HCT116 (cell line): ENCODE measurements around the gene SPON1. TPM values are rescaled to one million over a fixed set of nuclear protein-coding genes. Genes with fewer than 3 reads are reported as not detected.

Source experiments
- ATAC-seq: fragments of 200-7000 bp; cut with Tn5 transposase; 2 replicates; pipeline ENCODE4 v1.9.1; 2020; ENCODE audit warnings: mild to moderate bottlenecking, moderate library complexity
- BruUV-seq: library from RNA; stranded (reverse); fragments of 400-500 nt; replicated peaks from 2 replicates; lab custom pipeline; 2021; lab: Mats Ljungman, UMichigan
- CTCF ChIA-PET: fragments of 300-600 bp; sonication (Branson Sonifier 250); formaldehyde crosslinking; loops from one replicate; lab custom pipeline; 2021; ENCODE audit warnings: antibody characterized with exemption; lab: Charles Lee
- POLR2A ChIA-PET: fragments of 300-600, 350-600 bp; sonication (Branson Sonifier 250); formaldehyde crosslinking; loops from one replicate; lab custom pipeline; 2021; ENCODE audit warnings: antibody characterized with exemption; lab: Charles Lee
- RAD21 ChIA-PET, 2 experiments: fragments of 300-600 bp; sonication (Branson Sonifier 250); formaldehyde crosslinking; loops; one replicate each; lab custom pipeline; 2023; ENCODE audit warnings: low total read pairs in 2 of 2; ENCODE audit not compliant: uncharacterized antibody in 2 of 2, unreplicated experiment in 2 of 2, low non-redundant PET in 1 of 2; lab: Charles Lee
- DNase-seq: peaks from one replicate; pipeline ENCODE4 v3.0.0-alpha.2; 2010; ENCODE audit warnings: low read depth, low spot score
- H2AFZ ChIP-seq: fragments of 200-600 bp; shearing (Covaris generic), sonication (generic); 2 replicates; pipeline ENCODE4 v1.6.1; 2017; ENCODE audit warnings: low read depth, mixed run types, mixed read lengths, antibody characterized with exemption, low read length; ENCODE audit not compliant: poor library complexity, severe bottlenecking
- H3K27ac ChIP-seq: 2 replicates; pipeline ENCODE4 v1.5.1; 2012; ENCODE audit warnings: low read depth, low read length
- H3K27me3 ChIP-seq: fragments of 200-600 bp; sonication (generic); 2 replicates; pipeline ENCODE4 v1.6.1; 2016; ENCODE audit warnings: mixed run types, low read length, mixed read lengths; ENCODE audit not compliant: insufficient read depth
- H3K36me3 ChIP-seq, 2 experiments: fragments of 200-500 bp in 1 of 2; fragments of 200-600 bp in 1 of 2; sonication (Bioruptor generic) in 1 of 2; sonication (generic) in 1 of 2; 2 replicates each; pipeline versions ENCODE4 v1.5.1 to v1.6.1; 2014 to 2016; ENCODE audit warnings: low read length in 2 of 2, inconsistent platforms in 1 of 2, mixed read lengths in 1 of 2, mixed run types in 1 of 2; ENCODE audit not compliant: insufficient read depth in 2 of 2, control insufficient read depth in 1 of 2
- H3K4me1 ChIP-seq, 2 experiments: fragments of 200-600 bp in 1 of 2; sonication (generic) in 1 of 2; 2 replicates each; pipeline versions ENCODE4 v1.5.1 to v1.6.1; 2012 to 2017; ENCODE audit warnings: low read length in 2 of 2, inconsistent platforms in 1 of 2, mild to moderate bottlenecking in 1 of 2, mixed read lengths in 1 of 2, mixed run types in 1 of 2, moderate library complexity in 1 of 2; ENCODE audit not compliant: insufficient read depth in 2 of 2, control insufficient read depth in 1 of 2
- H3K4me2 ChIP-seq: fragments of 200-600 bp; sonication (generic); 2 replicates; pipeline ENCODE4 v1.6.1; 2017; ENCODE audit warnings: mixed run types, low read length, mixed read lengths
- H3K4me3 ChIP-seq, 2 experiments: fragments of 200-600 bp in 1 of 2; sonication (generic) in 1 of 2; replicated peaks in 1 of 2; 2 replicates each; pipeline ENCODE4 v1.5.1; 2011 to 2016; ENCODE audit warnings: low read length in 2 of 2, control low read depth in 1 of 2, low read depth in 1 of 2, mild to moderate bottlenecking in 1 of 2, mixed read lengths in 1 of 2, mixed run types in 1 of 2
- H3K79me2 ChIP-seq: fragments of 200-600 bp; sonication (generic); 2 replicates; pipeline ENCODE4 v1.6.1; 2017; ENCODE audit warnings: mild to moderate bottlenecking, mixed run types, low read length, moderate library complexity, mixed read lengths; ENCODE audit not compliant: insufficient read depth
- H3K9ac ChIP-seq: fragments of 200-600 bp; sonication (generic); 2 replicates; pipeline ENCODE4 v1.6.1; 2016; ENCODE audit warnings: low read length, mixed read lengths
- H3K9me2 ChIP-seq: fragments of 200-600 bp; sonication (generic), shearing (Covaris generic); 2 replicates; pipeline ENCODE4 v1.6.1; 2017; ENCODE audit warnings: mixed run types, mild to moderate bottlenecking, moderate library complexity; ENCODE audit not compliant: insufficient read depth
- H3K9me3 ChIP-seq, 2 experiments: fragments of 200-500 bp in 1 of 2; fragments of 200-600 bp in 1 of 2; sonication (Bioruptor generic) in 1 of 2; sonication (generic) in 1 of 2; 2 replicates each; pipeline ENCODE4 v1.6.1; 2014 to 2017; ENCODE audit warnings: low read length in 2 of 2, mixed read lengths in 2 of 2, inconsistent platforms in 1 of 2, low read depth in 1 of 2, mild to moderate bottlenecking in 1 of 2, mixed run types in 1 of 2, moderate library complexity in 1 of 2; ENCODE audit not compliant: control insufficient read depth in 1 of 2, insufficient read depth in 1 of 2
- H4K20me1 ChIP-seq: fragments of 200-600 bp; sonication (generic), shearing (Covaris generic); 2 replicates; pipeline ENCODE4 v1.6.1; 2017; ENCODE audit warnings: mixed run types, mild to moderate bottlenecking, moderate library complexity; ENCODE audit not compliant: insufficient read depth
- CBX3 ChIP-seq: IDR thresholded peaks from 2 replicates; pipeline ENCODE4 v1.6.1; 2012; ENCODE audit warnings: low read depth
- EZH2 ChIP-seq: fragments of 200-600 bp; sonication (generic); IDR thresholded peaks from 2 replicates; pipeline ENCODE4 v1.6.1; 2017; ENCODE audit warnings: antibody characterized with exemption, mixed run types
- EZH2phosphoT487 ChIP-seq: fragments of 200-600 bp; IDR thresholded peaks from 2 replicates; pipeline ENCODE4 v1.6.1; 2018; ENCODE audit warnings: antibody characterized with exemption, borderline replicate concordance
- FOSL1 ChIP-seq: IDR thresholded peaks from 2 replicates; pipeline ENCODE4 v1.6.1; 2012; ENCODE audit warnings: low read depth
- JUND ChIP-seq: IDR thresholded peaks from 2 replicates; pipeline ENCODE4 v1.6.1; 2012
- POLR2AphosphoS5 ChIP-seq: IDR thresholded peaks from 2 replicates; pipeline ENCODE4 v1.6.1; 2011; ENCODE audit warnings: mild to moderate bottlenecking, low read depth, low read length, moderate library complexity
- SRF ChIP-seq: IDR thresholded peaks from 2 replicates; pipeline ENCODE4 v1.6.1; 2012; ENCODE audit warnings: low read depth
- TCF7L2 ChIP-seq: IDR thresholded peaks from 2 replicates; pipeline ENCODE4 v1.7.0; 2011; ENCODE audit warnings: borderline replicate concordance, inconsistent platforms; ENCODE audit not compliant: insufficient read depth, insufficient read length; ENCODE audit errors: extremely low read depth
- YY1 ChIP-seq: IDR thresholded peaks from 2 replicates; pipeline ENCODE4 v1.6.1; 2011; ENCODE audit warnings: low read length, low read depth, moderate library complexity, mild to moderate bottlenecking; ENCODE audit not compliant: insufficient replicate concordance; ENCODE audit errors: extremely low read depth
- ZFX ChIP-seq: fragments of 450-650 bp; IDR thresholded peaks from 2 replicates; pipeline ENCODE4 v1.6.1; 2017
- ZNF274 ChIP-seq: fragments of 200-500 bp; sonication (Bioruptor generic); IDR thresholded peaks from 2 replicates; pipeline ENCODE4 v1.6.1; 2014; ENCODE audit warnings: mild to moderate bottlenecking, low read depth, low read length, inconsistent platforms
- intact Hi-C: fragments of 100-400 bp; cut with micrococcal nuclease; formaldehyde crosslinking; loops from 2 replicates; pipeline ENCODE4 v1.10.0; 2022
- total RNA-seq: library from RNA; stranded (reverse); gene quantifications from one replicate; pipeline ENCODE4 v1.2.1, GENCODE V29; 2021; ENCODE audit not compliant: unreplicated experiment
- TF ChIP-seq, protein P1 (sequence below): IDR thresholded peaks from 2 replicates; pipeline ENCODE4 v1.6.1; 2011; ENCODE audit warnings: mild to moderate bottlenecking, low read length, moderate library complexity; ENCODE audit not compliant: insufficient replicate concordance; ENCODE audit errors: extremely low read depth
- TF ChIP-seq, protein P2 (sequence below), 3 experiments: fragments of 200-600 bp in 1 of 3; sonication (generic) in 1 of 3; IDR thresholded peaks in 2 of 3; conservative IDR thresholded peaks in 1 of 3; 2 replicates each; pipeline ENCODE4 v1.5.1; 2012 to 2017; ENCODE audit warnings: low read depth in 2 of 3, low read length in 2 of 3, antibody characterized with exemption in 1 of 3, borderline replicate concordance in 1 of 3, control low read depth in 1 of 3, mild to moderate bottlenecking in 1 of 3, mixed read lengths in 1 of 3, mixed run types in 1 of 3, moderate library complexity in 1 of 3; ENCODE audit not compliant: insufficient read depth in 1 of 3

Gene SPON1
- total RNA-seq, 1 experiment from 2014 or later: 0.17 TPM

DNA sequence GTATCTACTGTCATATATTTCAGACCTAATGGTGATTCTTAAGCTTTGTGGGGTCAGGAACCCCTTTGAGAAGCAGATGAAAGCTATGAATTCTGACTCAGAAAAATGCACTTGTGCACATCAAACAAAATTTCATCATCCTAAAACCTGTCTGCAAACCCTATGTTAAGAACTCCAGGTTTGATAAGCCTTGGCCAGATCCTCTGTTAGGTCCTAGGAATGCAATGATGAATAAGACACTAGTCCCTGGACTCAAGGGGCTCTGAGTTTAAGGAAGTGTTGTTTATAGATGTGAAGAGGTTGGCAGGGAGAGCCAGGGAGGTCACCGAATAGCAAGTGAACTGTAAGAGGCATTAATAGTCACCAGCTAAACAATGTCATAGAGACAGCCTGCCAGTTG is 103.2 kb downstream of the SPON1 start:
- H3K4me2 ChIP-seq: no peak overlapping the region
- H3K9ac ChIP-seq: no peak overlapping the region
- no peaks in the 10 kb centered on the region for H3K9me3 ChIP-seq
- RAD21 ChIA-PET: no interaction called here
- BruUV-seq: no TSS peak
- no peaks in the 10 kb centered on the region for H3K36me3 ChIP-seq
- no peak for DNase-seq
- H3K27ac ChIP-seq: no peak overlapping the region
- POLR2A ChIA-PET: no interaction called here
- H3K4me1 ChIP-seq: no peaks in the 10 kb centered on the region
- H3K4me3 ChIP-seq: no peak overlapping the region
- no peak for ATAC-seq
- H4K20me1 ChIP-seq: no peaks in the 10 kb centered on the region
- H3K27me3 ChIP-seq: peaks cover 11% of the 10 kb centered on the region
- no peak for TF ChIP-seq JUND
- TF ChIP-seq, protein P1, sequence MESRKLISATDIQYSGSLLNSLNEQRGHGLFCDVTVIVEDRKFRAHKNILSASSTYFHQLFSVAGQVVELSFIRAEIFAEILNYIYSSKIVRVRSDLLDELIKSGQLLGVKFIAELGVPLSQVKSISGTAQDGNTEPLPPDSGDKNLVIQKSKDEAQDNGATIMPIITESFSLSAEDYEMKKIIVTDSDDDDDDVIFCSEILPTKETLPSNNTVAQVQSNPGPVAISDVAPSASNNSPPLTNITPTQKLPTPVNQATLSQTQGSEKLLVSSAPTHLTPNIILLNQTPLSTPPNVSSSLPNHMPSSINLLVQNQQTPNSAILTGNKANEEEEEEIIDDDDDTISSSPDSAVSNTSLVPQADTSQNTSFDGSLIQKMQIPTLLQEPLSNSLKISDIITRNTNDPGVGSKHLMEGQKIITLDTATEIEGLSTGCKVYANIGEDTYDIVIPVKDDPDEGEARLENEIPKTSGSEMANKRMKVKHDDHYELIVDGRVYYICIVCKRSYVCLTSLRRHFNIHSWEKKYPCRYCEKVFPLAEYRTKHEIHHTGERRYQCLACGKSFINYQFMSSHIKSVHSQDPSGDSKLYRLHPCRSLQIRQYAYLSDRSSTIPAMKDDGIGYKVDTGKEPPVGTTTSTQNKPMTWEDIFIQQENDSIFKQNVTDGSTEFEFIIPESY: no peak
- no peak for TF ChIP-seq ZNF274
- TF ChIP-seq EZH2phosphoT487: no peak
- no peak for TF ChIP-seq FOSL1
- TF ChIP-seq CBX3: no peak
- TF ChIP-seq POLR2AphosphoS5: no peak
- no peak for TF ChIP-seq SRF
- no peak overlapping the region for H2AFZ ChIP-seq
- H3K9me2 ChIP-seq: no peaks in the 10 kb centered on the region
- intact Hi-C loops: no loop called here
- H3K79me2 ChIP-seq: no peaks in the 10 kb centered on the region
- CTCF ChIA-PET: no interaction called here

DNA sequence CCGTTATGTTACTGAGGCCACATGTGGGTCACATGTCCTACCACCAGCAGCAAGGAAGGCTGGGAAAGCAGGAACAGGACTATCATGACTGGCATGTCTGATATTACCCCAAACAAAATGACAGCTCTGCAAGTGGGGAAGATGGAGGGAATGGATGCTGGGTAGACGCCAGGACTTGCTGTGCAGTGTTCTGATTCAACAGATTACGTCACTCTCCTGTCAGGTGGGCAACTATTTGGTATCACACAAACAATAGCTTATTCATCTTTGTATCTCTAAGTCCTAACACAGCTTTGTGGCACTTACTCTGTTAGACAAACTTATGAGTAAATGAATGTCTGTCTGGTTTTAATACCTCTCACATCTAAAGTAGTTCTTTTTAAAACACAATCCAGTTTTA is 105.2 kb downstream of the SPON1 start:
- ChIA-PET RAD21 (interaction anchor here in 1 of 2 experiments (0.6 kb wide), 1 partner anchor 10 kb away, joined by 3 read pairs; no protein-coding TSS in a partner anchor), POLR2A (no interaction called here)
- intact Hi-C loops: no loop called here
- ATAC-seq (no peak), DNase-seq (no peak)
- no peaks in the 10 kb centered on the region for H3K9me3 ChIP-seq
- H3K27me3 ChIP-seq: peaks cover 11% of the 10 kb centered on the region
- no peak overlapping the region for H3K4me3 ChIP-seq
- no TSS peak for BruUV-seq
- H3K9me2 ChIP-seq: no peaks in the 10 kb centered on the region
- H3K79me2 ChIP-seq: no peaks in the 10 kb centered on the region
- H3K4me1 ChIP-seq: no peaks in the 10 kb centered on the region
- H3K4me2 ChIP-seq: no peak overlapping the region
- no peaks in the 10 kb centered on the region for H3K36me3 ChIP-seq
- no peak overlapping the region for H3K27ac ChIP-seq
- no peak overlapping the region for H2AFZ ChIP-seq
- H4K20me1 ChIP-seq: no peaks in the 10 kb centered on the region
- TF ChIP-seq, protein P2, sequence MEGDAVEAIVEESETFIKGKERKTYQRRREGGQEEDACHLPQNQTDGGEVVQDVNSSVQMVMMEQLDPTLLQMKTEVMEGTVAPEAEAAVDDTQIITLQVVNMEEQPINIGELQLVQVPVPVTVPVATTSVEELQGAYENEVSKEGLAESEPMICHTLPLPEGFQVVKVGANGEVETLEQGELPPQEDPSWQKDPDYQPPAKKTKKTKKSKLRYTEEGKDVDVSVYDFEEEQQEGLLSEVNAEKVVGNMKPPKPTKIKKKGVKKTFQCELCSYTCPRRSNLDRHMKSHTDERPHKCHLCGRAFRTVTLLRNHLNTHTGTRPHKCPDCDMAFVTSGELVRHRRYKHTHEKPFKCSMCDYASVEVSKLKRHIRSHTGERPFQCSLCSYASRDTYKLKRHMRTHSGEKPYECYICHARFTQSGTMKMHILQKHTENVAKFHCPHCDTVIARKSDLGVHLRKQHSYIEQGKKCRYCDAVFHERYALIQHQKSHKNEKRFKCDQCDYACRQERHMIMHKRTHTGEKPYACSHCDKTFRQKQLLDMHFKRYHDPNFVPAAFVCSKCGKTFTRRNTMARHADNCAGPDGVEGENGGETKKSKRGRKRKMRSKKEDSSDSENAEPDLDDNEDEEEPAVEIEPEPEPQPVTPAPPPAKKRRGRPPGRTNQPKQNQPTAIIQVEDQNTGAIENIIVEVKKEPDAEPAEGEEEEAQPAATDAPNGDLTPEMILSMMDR (IDR thresholded peaks at IDR 0.05 in 2 of 3, conservative IDR thresholded peaks at IDR 0.05 in 1 of 3; ENCODE audit: borderline replicate concordance in 1 of 3, insufficient read depth in 1 of 3, low read depth in 2 of 3, low read length in 2 of 3): no peak
- TF ChIP-seq FOSL1 (no peak), ZFX (no peak), EZH2phosphoT487 (no peak), EZH2 (no peak), TCF7L2 (no peak), YY1 (no peak)
- TF ChIP-seq, all 23 proteins: peak for 0
- CTCF ChIA-PET: no interaction called here
- no peak overlapping the region for H3K9ac ChIP-seq
